G401 (cell line): ENCODE measurements around the gene CISD3. TPM values are rescaled to one million over a fixed set of nuclear protein-coding genes. Genes with fewer than 3 reads are reported as not detected.
A peak's percentile ranks its signal among the peaks of the same experiment; 100 is the strongest.

Experiments
- DNase-seq: peaks from one replicate; pipeline ENCODE4 v3.0.0-alpha.2; 2015; ENCODE audit warnings: low spot score
- in situ Hi-C: cut with HindIII; loops from 2 replicates; pipeline ENCODE4 v1.10.0; 2016; ENCODE audit warnings: low sequenced_read_pairs, mixed read lengths
- total RNA-seq: library from RNA; depleted of rRNA; stranded (reverse); fragments of >200 nt; shearing (Covaris generic); gene quantifications from 2 replicates; pipeline ENCODE4 v1.2.3, GENCODE V29; 2014

The CISD3 gene
- total RNA-seq, 1 experiment from 2014 or later, result 7.9 TPM

GRCh38 chr17:38706505-38707216 is 23.5 kb upstream of the CISD3 start:
- DNase-seq, result no peak

GRCh38 chr17:38707678-38708351 is 22.3 kb upstream of the CISD3 start:
- in situ Hi-C loops, result no loop called here

More at GRCh38 chr17:38706505-38707216, 23.5 kb upstream of the CISD3 start:
- in situ Hi-C loops, result no loop called here

GRCh38 chr17:38709104-38709820 is 20.9 kb upstream of the CISD3 start:
- in situ Hi-C loops, result no loop called here

More at GRCh38 chr17:38707678-38708351, 22.3 kb upstream of the CISD3 start:
- DNase-seq, result no peak

GRCh38 chr17:38709864-38710603 is 20.1 kb upstream of the CISD3 start:
- no peak for DNase-seq
- in situ Hi-C loops, result no loop called here

More at GRCh38 chr17:38709104-38709820, 20.9 kb upstream of the CISD3 start:
- DNase-seq, result no peak

GRCh38 chr17:38710604-38710962 is 19.6 kb upstream of the CISD3 start:
- in situ Hi-C loops, result no loop called here
- no peak for DNase-seq

GRCh38 chr17:38710985-38711384 is 19.2 kb upstream of the CISD3 start:
- in situ Hi-C loops, result no loop called here
- DNase-seq, result no peak

GRCh38 chr17:38711792-38712571 is 18.2 kb upstream of the CISD3 start:
- in situ Hi-C loops, result no loop called here
- DNase-seq, result no peak

- DNase-seq, result no peak
- in situ Hi-C loops, result no loop called here
Measured at GRCh38 chr17:38712593-38712992, 17.5 kb upstream of the CISD3 start.

GRCh38 chr17:38713456-38714075 is 16.6 kb upstream of the CISD3 start:
- in situ Hi-C loops, result no loop called here
- no peak for DNase-seq

- in situ Hi-C loops, result no loop called here
- DNase-seq, result no peak
Measured at GRCh38 chr17:38715216-38715943, 14.8 kb upstream of the CISD3 start.

GRCh38 chr17:38716368-38717005 is 13.7 kb upstream of the CISD3 start:
- in situ Hi-C loops, result no loop called here
- DNase-seq, result no peak

- DNase-seq, result peak; percentile 82
- in situ Hi-C loops, result no loop called here
Measured at GRCh38 chr17:38717139-38717745, 12.9 kb upstream of the CISD3 start.

GRCh38 chr17:38719289-38719942 is 10.7 kb upstream of the CISD3 start:
- in situ Hi-C loops, result no loop called here
- no peak for DNase-seq

GRCh38 chr17:38719943-38720641 is 10.0 kb upstream of the CISD3 start:
- DNase-seq, result no peak
- in situ Hi-C loops, result no loop called here

GRCh38 chr17:38720941-38721340 is 9.2 kb upstream of the CISD3 start:
- in situ Hi-C loops, result no loop called here
- no peak for DNase-seq

GRCh38 chr17:38721802-38722201 is 8.3 kb upstream of the CISD3 start:
- in situ Hi-C loops, result no loop called here
- no peak for DNase-seq
